Fibroblast of lung (primary cell): Measurements from ENCODE around the gene TNNI3K.

Source experiments
- CTCF ChIP-seq, 2 donors: IDR thresholded peaks in 1 of 2; conservative IDR thresholded peaks in 1 of 2; 1 replicate in 1 of 2; 2 replicates in 1 of 2; pipeline ENCODE4 v1.5.1; 2011 to 2012; ENCODE audit warnings: low read length in 2 of 2, control low read depth in 1 of 2, inconsistent platforms in 1 of 2, low read depth in 1 of 2, mild to moderate bottlenecking in 1 of 2
- EZH2 ChIP-seq: IDR thresholded peaks from 2 replicates; pipeline ENCODE4 v1.5.1; 2012; ENCODE audit warnings: low read length, control low read depth, mild to moderate bottlenecking; ENCODE audit errors: missing control alignments

DNA sequence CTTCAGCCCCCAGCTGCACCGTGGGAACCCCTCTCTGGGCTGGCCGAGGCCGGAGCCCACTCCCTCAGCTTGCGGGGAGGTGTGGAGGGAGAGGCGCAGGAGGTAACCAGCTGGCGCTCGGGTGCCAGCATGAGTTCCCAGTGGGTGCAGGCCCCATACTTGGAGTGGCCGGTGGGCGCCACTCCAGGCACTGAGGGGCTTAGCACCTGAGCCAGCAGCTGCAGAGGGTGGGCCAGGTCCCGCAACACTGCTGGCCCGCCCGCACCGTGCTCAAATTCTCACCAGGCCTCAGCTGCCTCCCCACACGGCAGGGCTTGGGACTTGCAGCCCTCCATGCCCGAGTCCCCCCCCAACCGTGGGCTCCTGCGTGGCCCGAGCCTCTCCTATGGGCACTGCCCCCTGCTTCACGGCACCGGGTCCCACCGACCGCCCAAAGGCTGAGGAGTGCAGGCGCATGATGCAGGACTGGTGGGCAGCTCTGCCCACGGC is 230.1 kb downstream of the TNNI3K start:
- TF ChIP-seq CTCF (conservative IDR thresholded peaks at IDR 0.05 in 1 of 2, IDR thresholded peaks at IDR 0.05 in 1 of 2; ENCODE audit: low read depth in 1 of 2, low read length in 2 of 2) (no peak), EZH2 (no peak)
